GM12878 (cell line): ENCODE measurements around the gene MBOAT7. TPM values are rescaled to one million over a fixed set of nuclear protein-coding genes. Genes with fewer than 3 reads are reported as not detected.

Source experiments
- ATAC-seq: fragments of 200-7000 bp; cut with Tn5 transposase; 3 replicates; pipeline ENCODE4 v1.9.1; 2020; ENCODE audit warnings: mild to moderate bottlenecking, moderate library complexity
- BruUV-seq: library from RNA; stranded (reverse); fragments of 400-500 nt; replicated peaks from 2 replicates; lab custom pipeline; 2021; lab: Mats Ljungman, UMichigan
- CTCF ChIA-PET: fragments of 300-600 bp; sonication (Branson Sonifier 250); formaldehyde crosslinking; extraction: SDS; loops from one replicate; lab custom pipeline; 2021; ENCODE audit warnings: inconsistent platforms; lab: Yijun Ruan, JAX
- POLR2A ChIA-PET: fragments of 350-600 bp; formaldehyde crosslinking; extraction: SDS; loops from one replicate; lab custom pipeline; 2021; ENCODE audit warnings: inconsistent platforms; lab: Charles Lee
- RAD21 ChIA-PET: fragments of 300-600 bp; sonication (Branson Sonifier 250); formaldehyde crosslinking; loops from one replicate; lab custom pipeline; 2023; ENCODE audit warnings: antibody characterized with exemption; ENCODE audit not compliant: unreplicated experiment; lab: Charles Lee
- SMC1A ChIA-PET: fragments of 300-600 bp; sonication (Branson Sonifier 250); formaldehyde crosslinking; loops from one replicate; lab custom pipeline; 2023; ENCODE audit not compliant: unreplicated experiment, uncharacterized antibody; lab: Charles Lee
- DNase-seq: peaks from one replicate; pipeline ENCODE4 v3.0.0-alpha.2; 2011; ENCODE audit warnings: low read depth, low spot score
- FAIRE-seq: peaks from 3 replicates; lab custom pipeline; 2011; peaks lifted over from hg19 to GRCh38; lab: Jason Lieb, UNC
- H2AFZ ChIP-seq: 2 replicates; pipeline ENCODE4 v1.6.0; 2011; ENCODE audit warnings: low read depth, low read length, control low read depth; ENCODE audit not compliant: control insufficient read depth
- H3K27ac ChIP-seq: 2 replicates; pipeline ENCODE4 v1.5.1; 2011; ENCODE audit warnings: control low read depth; ENCODE audit not compliant: control insufficient read depth, insufficient read depth
- H3K27me3 ChIP-seq, 2 experiments: replicated peaks in 1 of 2; 2 replicates each; pipeline versions ENCODE4 v1.6.0 to v1.6.1; 2011; ENCODE audit warnings: low read length in 1 of 2; ENCODE audit not compliant: control insufficient read depth in 2 of 2, insufficient read depth in 2 of 2
- H3K36me3 ChIP-seq, 2 experiments: 2 replicates each; pipeline ENCODE4 v1.5.1; 2011; ENCODE audit warnings: low read length in 1 of 2; ENCODE audit not compliant: control insufficient read depth in 2 of 2, insufficient read depth in 2 of 2
- H3K4me1 ChIP-seq: 2 replicates; pipeline ENCODE4 v1.6.1; 2011; ENCODE audit warnings: mild to moderate bottlenecking, low read length, moderate library complexity, mixed read lengths; ENCODE audit not compliant: control insufficient read depth, insufficient read depth
- H3K4me2 ChIP-seq: 2 replicates; pipeline ENCODE4 v1.6.0; 2011; ENCODE audit warnings: control low read depth; ENCODE audit not compliant: control insufficient read depth, insufficient read depth
- H3K4me3 ChIP-seq: fragments of 200-600 bp; sonication (generic); 2 replicates; pipeline ENCODE4 v1.5.1; 2016
- H3K79me2 ChIP-seq: 2 replicates; pipeline ENCODE4 v1.6.0; 2011; ENCODE audit warnings: low read length; ENCODE audit not compliant: control insufficient read depth, insufficient read depth
- H3K9ac ChIP-seq: 2 replicates; pipeline ENCODE4 v1.8.0; 2011; ENCODE audit warnings: low read length, control low read depth, mixed read lengths; ENCODE audit not compliant: control insufficient read depth, insufficient read depth
- H3K9me3 ChIP-seq: replicated peaks from 3 replicates; pipeline ENCODE4 v1.5.1; 2011; ENCODE audit warnings: mild to moderate bottlenecking, low read length; ENCODE audit not compliant: control insufficient read depth, insufficient read depth
- H4K20me1 ChIP-seq: 2 replicates; pipeline ENCODE4 v1.6.0; 2011; ENCODE audit not compliant: control insufficient read depth, insufficient read depth
- CBFB ChIP-seq: IDR thresholded peaks from 2 replicates; pipeline ENCODE4 v1.6.1; 2016; ENCODE audit warnings: antibody characterized with exemption, low read depth
- CHD2 ChIP-seq: IDR thresholded peaks from 2 replicates; pipeline ENCODE4 v1.6.1; 2011; ENCODE audit warnings: low read depth, low read length, improper control_type of control experiment, borderline replicate concordance
- MEF2A ChIP-seq: IDR thresholded peaks from 2 replicates; pipeline ENCODE4 v1.6.1; 2011; ENCODE audit warnings: low read depth, mild to moderate bottlenecking, low read length, moderate library complexity; ENCODE audit not compliant: insufficient read depth
- MTA2 ChIP-seq: fragments of 450-650 bp; IDR thresholded peaks from 2 replicates; pipeline ENCODE4 v1.6.1; 2016; ENCODE audit warnings: low read depth, mild to moderate bottlenecking, moderate library complexity
- PML ChIP-seq: IDR thresholded peaks from 2 replicates; pipeline ENCODE4 v1.6.1; 2012; ENCODE audit warnings: low read length, inconsistent platforms
- POLR2A ChIP-seq: IDR thresholded peaks from 2 replicates; pipeline ENCODE4 v1.6.1; 2011; ENCODE audit warnings: low read depth, mild to moderate bottlenecking, low read length
- RELA ChIP-seq: fragments of 450-650 bp; IDR thresholded peaks from 2 replicates; pipeline ENCODE4 v1.8.0; 2014; ENCODE audit warnings: borderline replicate concordance; ENCODE audit not compliant: partially characterized antibody
- WGBS: methylation state at CpG from one replicate; pipeline ENCODE4 v1.1.6; 2016; ENCODE audit warnings: low lambda C conversion rate; ENCODE audit not compliant: insufficient replicate concordance, insufficient coverage; ENCODE audit errors: missing lambda C conversion rate; 5-methylcytosine and 5-hydroxymethylcytosine counted together
- in situ Hi-C: fragments of 300-500 bp; cut with MboI; formaldehyde crosslinking; loops from 9 replicates; pipeline ENCODE4 v1.14.3; 2018; ENCODE audit warnings: mixed read lengths
- intact Hi-C: fragments of 100-400 bp; cut with micrococcal nuclease; formaldehyde crosslinking; loops from one replicate; pipeline ENCODE4 v1.14.2; 2022; ENCODE audit not compliant: unreplicated experiment
- polyA plus RNA-seq, 11 experiments: library from polyadenylated mRNA; depleted of rRNA in 4 of 11; unstranded in 6 of 11; stranded (reverse) in 5 of 11; fragments of >200 nt; fragmentation: Nextera tagmentation in 4 of 11; fragmentation: Illumina TruSeq in 1 of 11; extraction: Ambion mirVana in 4 of 11; extraction: Trizol in 1 of 11; gene quantifications; 1 replicate in 1 of 11; 2 replicates in 10 of 11; pipeline versions ENCODE4 v1.2.1 to v1.2.3, GENCODE V29; 2011 to 2016; ENCODE audit warnings: inconsistent platforms in 2 of 11, missing spikeins in 2 of 11, low read depth in 1 of 11
- total RNA-seq, 4 experiments: library from RNA; depleted of rRNA in 3 of 4; stranded (reverse); fragments of >200 nt in 3 of 4; fragmentation: Illumina TruSeq in 1 of 4; extraction: Trizol in 1 of 4; gene quantifications; 2 replicates each; pipeline versions ENCODE4 v1.2.1 to v1.2.3, GENCODE V29; 2013 to 2021
- TF ChIP-seq, protein P1 (sequence below): fragments of 450-650 bp; IDR thresholded peaks from 2 replicates; pipeline ENCODE4 v1.6.1; 2017; ENCODE audit warnings: borderline replicate concordance
- TF ChIP-seq, protein P2 (sequence below): fragments of 450-650 bp; formaldehyde crosslinking; IDR thresholded peaks from 2 replicates; pipeline ENCODE4 v1.4.0; 2020; ENCODE audit warnings: mild to moderate bottlenecking, moderate library complexity
- TF ChIP-seq, protein P3 (sequence below): fragments of 450-650 bp; IDR thresholded peaks from 2 replicates; pipeline ENCODE4 v1.6.1; 2018; ENCODE audit warnings: borderline replicate concordance, mild to moderate bottlenecking; ENCODE audit not compliant: partially characterized antibody

MBOAT7 gene
- total and polyA plus RNA-seq, 10 of the 15 experiments (the other 5 are each of a cell fraction or from before 2014, with no cell fraction given): 0.69 to 44.5 (median 21.7) TPM

DNA sequence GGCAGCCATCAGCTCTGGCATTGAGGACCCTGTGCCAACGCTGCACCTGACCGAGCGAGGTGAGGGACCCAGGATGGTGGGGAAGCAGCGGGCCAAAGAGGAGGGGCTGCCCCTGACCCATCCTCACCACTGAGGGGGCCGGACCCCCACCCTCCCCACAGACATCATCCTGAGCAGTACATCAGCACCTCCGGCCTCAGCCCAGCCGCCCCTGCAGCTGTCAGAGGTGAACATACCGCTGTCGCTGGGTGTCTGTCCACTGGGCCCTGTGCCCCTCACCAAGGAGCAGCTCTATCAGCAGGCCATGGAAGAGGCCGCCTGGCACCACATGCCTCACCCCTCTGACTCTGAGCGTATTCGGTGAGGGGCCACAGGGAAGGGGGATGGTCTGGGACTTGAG lies 37.1 kb downstream of the MBOAT7 start:
- intact Hi-C loops: no loop called here
- H3K9me3 ChIP-seq: no peaks in the 10 kb centered on the region
- TF ChIP-seq CHD2 (no peak), POLR2A (peak; percentile 30; the same call in 1 of the 2 replicates)
- no peak overlapping the region for H3K4me3 ChIP-seq
- peaks cover 28 to 29% of the 10 kb centered on the region in 2 experiments; a peak in 3 of 4 replicates for H3K36me3 ChIP-seq
- no peaks in the 10 kb centered on the region for H3K79me2 ChIP-seq
- CTCF ChIA-PET: no interaction called here
- no peaks in the 10 kb centered on the region for H3K4me1 ChIP-seq
- H3K9ac ChIP-seq: no peak overlapping the region
- 92% methylated on average over 12 of the region's 12 CpGs for WGBS
- no peak for FAIRE-seq
- H4K20me1 ChIP-seq: no peaks in the 10 kb centered on the region
- in situ Hi-C loops: no loop called here
- no peak overlapping the region for H2AFZ ChIP-seq
- no peak overlapping the region for H3K27ac ChIP-seq
- H3K4me2 ChIP-seq: no peak overlapping the region
- ATAC-seq: no peak
- SMC1A ChIA-PET: no interaction called here
- BruUV-seq: no TSS peak
- POLR2A ChIA-PET: no interaction called here
- RAD21 ChIA-PET: no interaction called here
- no peaks in the 10 kb centered on the region for H3K27me3 ChIP-seq
- DNase-seq: no peak

DNA sequence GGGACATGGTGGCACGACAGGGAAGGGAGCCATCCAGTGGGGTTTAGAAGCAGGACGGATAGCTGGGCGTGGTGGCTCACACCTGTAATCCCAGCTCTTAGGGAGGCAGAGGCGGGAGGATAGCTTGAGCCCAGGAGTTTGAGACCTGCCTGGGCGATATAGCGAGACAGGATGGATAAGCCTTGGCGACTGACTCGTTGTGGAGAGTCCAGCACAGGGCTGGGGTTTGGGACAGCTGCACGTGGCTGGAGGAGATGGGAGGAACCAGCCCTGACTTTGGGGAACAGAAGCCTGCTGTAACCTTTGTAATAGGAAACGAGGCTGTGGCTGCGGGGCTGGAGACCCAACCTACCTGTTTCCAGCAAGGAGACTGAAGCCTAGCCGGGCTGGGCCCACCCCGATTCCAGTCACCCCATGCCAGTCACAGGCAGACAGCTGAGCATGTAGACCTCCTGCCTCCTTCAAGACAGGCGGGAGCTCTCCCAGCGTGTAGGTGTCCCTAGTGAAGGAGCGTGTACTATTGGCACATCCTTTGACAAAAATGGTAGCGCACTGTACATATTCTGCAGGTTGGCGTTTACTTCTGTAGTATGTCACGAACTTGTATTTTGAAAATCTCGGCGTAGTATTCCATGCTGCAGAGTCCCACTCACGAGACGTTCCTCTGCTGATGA lies 37.9 kb downstream of the MBOAT7 start:
- H2AFZ ChIP-seq: no peak overlapping the region
- DNase-seq (no peak), ATAC-seq (no peak), FAIRE-seq (no peak)
- peaks cover 28 to 33% of the 10 kb centered on the region in 2 experiments; a peak in 3 of 4 replicates for H3K36me3 ChIP-seq
- ChIA-PET POLR2A (no interaction called here), CTCF (no interaction called here), SMC1A (no interaction called here), RAD21 (no interaction called here)
- no peaks in the 10 kb centered on the region for H3K27me3 ChIP-seq
- H4K20me1 ChIP-seq: no peaks in the 10 kb centered on the region
- H3K4me1 ChIP-seq: no peaks in the 10 kb centered on the region
- no peak overlapping the region for H3K4me3 ChIP-seq
- in situ Hi-C loops: no loop called here
- no peak overlapping the region for H3K9ac ChIP-seq
- no peak overlapping the region for H3K4me2 ChIP-seq
- WGBS: 93% methylated on average over 18 of the region's 23 CpGs
- no peaks in the 10 kb centered on the region for H3K79me2 ChIP-seq
- no TSS peak for BruUV-seq
- H3K9me3 ChIP-seq: no peaks in the 10 kb centered on the region
- intact Hi-C loops: no loop called here
- no peak overlapping the region for H3K27ac ChIP-seq
- TF ChIP-seq, protein P1, sequence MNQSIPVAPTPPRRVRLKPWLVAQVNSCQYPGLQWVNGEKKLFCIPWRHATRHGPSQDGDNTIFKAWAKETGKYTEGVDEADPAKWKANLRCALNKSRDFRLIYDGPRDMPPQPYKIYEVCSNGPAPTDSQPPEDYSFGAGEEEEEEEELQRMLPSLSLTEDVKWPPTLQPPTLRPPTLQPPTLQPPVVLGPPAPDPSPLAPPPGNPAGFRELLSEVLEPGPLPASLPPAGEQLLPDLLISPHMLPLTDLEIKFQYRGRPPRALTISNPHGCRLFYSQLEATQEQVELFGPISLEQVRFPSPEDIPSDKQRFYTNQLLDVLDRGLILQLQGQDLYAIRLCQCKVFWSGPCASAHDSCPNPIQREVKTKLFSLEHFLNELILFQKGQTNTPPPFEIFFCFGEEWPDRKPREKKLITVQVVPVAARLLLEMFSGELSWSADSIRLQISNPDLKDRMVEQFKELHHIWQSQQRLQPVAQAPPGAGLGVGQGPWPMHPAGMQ: no peak
- TF ChIP-seq PML (no peak), CBFB (no peak), MTA2 (no peak), RELA (no peak), MEF2A (no peak)
- TF ChIP-seq, protein P2, sequence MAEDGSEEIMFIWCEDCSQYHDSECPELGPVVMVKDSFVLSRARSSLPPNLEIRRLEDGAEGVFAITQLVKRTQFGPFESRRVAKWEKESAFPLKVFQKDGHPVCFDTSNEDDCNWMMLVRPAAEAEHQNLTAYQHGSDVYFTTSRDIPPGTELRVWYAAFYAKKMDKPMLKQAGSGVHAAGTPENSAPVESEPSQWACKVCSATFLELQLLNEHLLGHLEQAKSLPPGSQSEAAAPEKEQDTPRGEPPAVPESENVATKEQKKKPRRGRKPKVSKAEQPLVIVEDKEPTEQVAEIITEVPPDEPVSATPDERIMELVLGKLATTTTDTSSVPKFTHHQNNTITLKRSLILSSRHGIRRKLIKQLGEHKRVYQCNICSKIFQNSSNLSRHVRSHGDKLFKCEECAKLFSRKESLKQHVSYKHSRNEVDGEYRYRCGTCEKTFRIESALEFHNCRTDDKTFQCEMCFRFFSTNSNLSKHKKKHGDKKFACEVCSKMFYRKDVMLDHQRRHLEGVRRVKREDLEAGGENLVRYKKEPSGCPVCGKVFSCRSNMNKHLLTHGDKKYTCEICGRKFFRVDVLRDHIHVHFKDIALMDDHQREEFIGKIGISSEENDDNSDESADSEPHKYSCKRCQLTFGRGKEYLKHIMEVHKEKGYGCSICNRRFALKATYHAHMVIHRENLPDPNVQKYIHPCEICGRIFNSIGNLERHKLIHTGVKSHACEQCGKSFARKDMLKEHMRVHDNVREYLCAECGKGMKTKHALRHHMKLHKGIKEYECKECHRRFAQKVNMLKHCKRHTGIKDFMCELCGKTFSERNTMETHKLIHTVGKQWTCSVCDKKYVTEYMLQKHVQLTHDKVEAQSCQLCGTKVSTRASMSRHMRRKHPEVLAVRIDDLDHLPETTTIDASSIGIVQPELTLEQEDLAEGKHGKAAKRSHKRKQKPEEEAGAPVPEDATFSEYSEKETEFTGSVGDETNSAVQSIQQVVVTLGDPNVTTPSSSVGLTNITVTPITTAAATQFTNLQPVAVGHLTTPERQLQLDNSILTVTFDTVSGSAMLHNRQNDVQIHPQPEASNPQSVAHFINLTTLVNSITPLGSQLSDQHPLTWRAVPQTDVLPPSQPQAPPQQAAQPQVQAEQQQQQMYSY: no peak
- TF ChIP-seq, protein P3, sequence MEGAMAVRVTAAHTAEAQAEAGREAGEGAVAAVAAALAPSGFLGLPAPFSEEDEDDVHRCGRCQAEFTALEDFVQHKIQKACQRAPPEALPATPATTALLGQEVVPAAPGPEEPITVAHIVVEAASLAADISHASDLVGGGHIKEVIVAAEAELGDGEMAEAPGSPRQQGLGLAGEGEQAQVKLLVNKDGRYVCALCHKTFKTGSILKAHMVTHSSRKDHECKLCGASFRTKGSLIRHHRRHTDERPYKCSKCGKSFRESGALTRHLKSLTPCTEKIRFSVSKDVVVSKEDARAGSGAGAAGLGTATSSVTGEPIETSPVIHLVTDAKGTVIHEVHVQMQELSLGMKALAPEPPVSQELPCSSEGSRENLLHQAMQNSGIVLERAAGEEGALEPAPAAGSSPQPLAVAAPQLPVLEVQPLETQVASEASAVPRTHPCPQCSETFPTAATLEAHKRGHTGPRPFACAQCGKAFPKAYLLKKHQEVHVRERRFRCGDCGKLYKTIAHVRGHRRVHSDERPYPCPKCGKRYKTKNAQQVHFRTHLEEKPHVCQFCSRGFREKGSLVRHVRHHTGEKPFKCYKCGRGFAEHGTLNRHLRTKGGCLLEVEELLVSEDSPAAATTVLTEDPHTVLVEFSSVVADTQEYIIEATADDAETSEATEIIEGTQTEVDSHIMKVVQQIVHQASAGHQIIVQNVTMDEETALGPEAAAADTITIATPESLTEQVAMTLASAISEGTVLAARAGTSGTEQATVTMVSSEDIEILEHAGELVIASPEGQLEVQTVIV: no peak
